ENCODE data around the gene DYNC1I2.

GRCh38 chr2:171747371-171747770 is 60.1 kb downstream of the DYNC1I2 start:
- TF ChIP-seq RAD21 (IDR thresholded peaks at IDR 0.05; ENCODE audit: low read depth) (no peak), MAX (IDR thresholded peaks at IDR 0.05) (no peak), YY1 (IDR thresholded peaks at IDR 0.05; ENCODE audit: extremely low read depth, insufficient replicate concordance, low read depth, low read length) (no peak), POLR2A (IDR thresholded peaks at IDR 0.05; ENCODE audit: borderline replicate concordance, extremely low read depth, insufficient read depth, insufficient read length) (no peak), EZH2 (IDR thresholded peaks at IDR 0.05) (no peak), POLR2AphosphoS5 (IDR thresholded peaks at IDR 0.05; ENCODE audit: low read depth, low read length) (no peak), EZH2phosphoT487 (IDR thresholded peaks at IDR 0.05; ENCODE audit: borderline replicate concordance) (no peak), JUND (IDR thresholded peaks at IDR 0.05) (no peak)
- TF ChIP-seq, protein P1, sequence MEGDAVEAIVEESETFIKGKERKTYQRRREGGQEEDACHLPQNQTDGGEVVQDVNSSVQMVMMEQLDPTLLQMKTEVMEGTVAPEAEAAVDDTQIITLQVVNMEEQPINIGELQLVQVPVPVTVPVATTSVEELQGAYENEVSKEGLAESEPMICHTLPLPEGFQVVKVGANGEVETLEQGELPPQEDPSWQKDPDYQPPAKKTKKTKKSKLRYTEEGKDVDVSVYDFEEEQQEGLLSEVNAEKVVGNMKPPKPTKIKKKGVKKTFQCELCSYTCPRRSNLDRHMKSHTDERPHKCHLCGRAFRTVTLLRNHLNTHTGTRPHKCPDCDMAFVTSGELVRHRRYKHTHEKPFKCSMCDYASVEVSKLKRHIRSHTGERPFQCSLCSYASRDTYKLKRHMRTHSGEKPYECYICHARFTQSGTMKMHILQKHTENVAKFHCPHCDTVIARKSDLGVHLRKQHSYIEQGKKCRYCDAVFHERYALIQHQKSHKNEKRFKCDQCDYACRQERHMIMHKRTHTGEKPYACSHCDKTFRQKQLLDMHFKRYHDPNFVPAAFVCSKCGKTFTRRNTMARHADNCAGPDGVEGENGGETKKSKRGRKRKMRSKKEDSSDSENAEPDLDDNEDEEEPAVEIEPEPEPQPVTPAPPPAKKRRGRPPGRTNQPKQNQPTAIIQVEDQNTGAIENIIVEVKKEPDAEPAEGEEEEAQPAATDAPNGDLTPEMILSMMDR (IDR thresholded peaks at IDR 0.05 in 2 of 3, conservative IDR thresholded peaks at IDR 0.05 in 1 of 3; ENCODE audit: borderline replicate concordance in 1 of 3, insufficient read depth in 1 of 3, low read depth in 2 of 3, low read length in 2 of 3) = no peak
